ENCODE results near the gene NECAB3.

GRCh38 chr20:33653218-33653899, 20.9 kb downstream of the NECAB3 start:
- TF ChIP-seq CTCF (conservative IDR thresholded peaks at IDR 0.05; ENCODE audit: low read depth, low read length) = peak; percentile 92
- TF ChIP-seq EZH2 (IDR thresholded peaks at IDR 0.05; ENCODE audit: low read length, unreplicated experiment) = no peak
